Cardiac fibroblast (primary cell): ENCODE data around the gene GNA12.
A peak's percentile ranks its signal among the peaks of the same experiment; 100 is the strongest.
"Not testable (repeated sequence)": the region's sequence is repeated elsewhere in the genome, so short reads cannot be mapped to it uniquely, and the experiment has no call there.

ENCODE experiments used
- DNase-seq, 2 donors: peaks; one replicate each; pipeline versions ENCODE4 v3.0.0 to v3.0.0-alpha.2; 2010; ENCODE audit warnings: low read depth in 2 of 2
- H3K4me3 ChIP-seq, 2 donors: replicated peaks in 1 of 2; 1 replicate in 1 of 2; 2 replicates in 1 of 2; pipeline ENCODE4 v1.5.1; 2011; ENCODE audit warnings: low read depth in 2 of 2, low read length in 2 of 2, mild to moderate bottlenecking in 2 of 2, moderate library complexity in 1 of 2
- TF ChIP-seq, protein P1 (sequence below): IDR thresholded peaks from one replicate; pipeline ENCODE4 v1.5.1; 2011; ENCODE audit warnings: low read depth, mild to moderate bottlenecking, low read length, inconsistent platforms

Gene GNA12

GRCh38 chr7:2738766-2739549, 105.2 kb downstream of the GNA12 start:
- H3K4me3 ChIP-seq: no peak overlapping the region
- no peak for DNase-seq
- TF ChIP-seq, protein P1, sequence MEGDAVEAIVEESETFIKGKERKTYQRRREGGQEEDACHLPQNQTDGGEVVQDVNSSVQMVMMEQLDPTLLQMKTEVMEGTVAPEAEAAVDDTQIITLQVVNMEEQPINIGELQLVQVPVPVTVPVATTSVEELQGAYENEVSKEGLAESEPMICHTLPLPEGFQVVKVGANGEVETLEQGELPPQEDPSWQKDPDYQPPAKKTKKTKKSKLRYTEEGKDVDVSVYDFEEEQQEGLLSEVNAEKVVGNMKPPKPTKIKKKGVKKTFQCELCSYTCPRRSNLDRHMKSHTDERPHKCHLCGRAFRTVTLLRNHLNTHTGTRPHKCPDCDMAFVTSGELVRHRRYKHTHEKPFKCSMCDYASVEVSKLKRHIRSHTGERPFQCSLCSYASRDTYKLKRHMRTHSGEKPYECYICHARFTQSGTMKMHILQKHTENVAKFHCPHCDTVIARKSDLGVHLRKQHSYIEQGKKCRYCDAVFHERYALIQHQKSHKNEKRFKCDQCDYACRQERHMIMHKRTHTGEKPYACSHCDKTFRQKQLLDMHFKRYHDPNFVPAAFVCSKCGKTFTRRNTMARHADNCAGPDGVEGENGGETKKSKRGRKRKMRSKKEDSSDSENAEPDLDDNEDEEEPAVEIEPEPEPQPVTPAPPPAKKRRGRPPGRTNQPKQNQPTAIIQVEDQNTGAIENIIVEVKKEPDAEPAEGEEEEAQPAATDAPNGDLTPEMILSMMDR: no peak

- TF ChIP-seq, protein P1: no peak
- peak; percentile 60 to 68 for DNase-seq
- no peak overlapping the region for H3K4me3 ChIP-seq
These were observed 106.2 kb downstream of the GNA12 start for GRCh38 chr7:2737771-2738540.

- DNase-seq, H3K4me3 ChIP-seq: not testable (repeated sequence)
These were observed 106.9 kb downstream of the GNA12 start for GRCh38 chr7:2737005-2737743.

- no peak for DNase-seq
- no peak overlapping the region for H3K4me3 ChIP-seq
- TF ChIP-seq, protein P1: no peak
These were observed 107.6 kb downstream of the GNA12 start for GRCh38 chr7:2736411-2736914.

DNA sequence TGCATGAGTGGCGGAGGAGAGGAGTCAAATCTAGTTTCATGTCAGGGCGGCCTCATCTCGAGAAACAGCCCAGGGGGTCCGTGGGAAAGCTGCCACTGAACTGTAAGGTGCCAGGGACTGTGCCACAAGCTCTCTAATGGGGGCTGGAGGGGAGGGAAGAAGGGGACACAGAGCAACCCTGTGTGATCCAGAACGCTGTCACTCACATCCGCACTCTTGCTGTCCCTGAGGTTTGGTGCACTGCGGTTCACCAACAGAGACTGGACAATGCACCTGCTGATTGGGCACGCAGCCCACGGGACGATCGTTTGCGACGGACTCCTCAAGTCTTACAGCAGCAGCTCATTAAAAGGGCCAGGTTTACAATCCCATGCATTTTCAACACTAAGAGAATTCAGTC, 108.4 kb downstream of the GNA12 start:
- TF ChIP-seq, protein P1: no peak
- no peak for DNase-seq
- H3K4me3 ChIP-seq: no peak overlapping the region

GRCh38 chr7:2734751-2735571, 109.1 kb downstream of the GNA12 start:
- TF ChIP-seq, protein P1: no peak
- no peak for DNase-seq
- H3K4me3 ChIP-seq: no peak overlapping the region
